Subcutaneous adipose tissue (tissue), 4 donors: ENCODE results near the gene ACSL1. TPM values are rescaled to one million over a fixed set of nuclear protein-coding genes. Genes with fewer than 3 reads are reported as not detected.

Experiments
- CTCF ChIP-seq: fragments of 450-650 bp; IDR thresholded peaks from one replicate; pipeline ENCODE4 v1.5.1; 2016; ENCODE audit warnings: low read depth, mild to moderate bottlenecking, control low read depth, antibody characterized with exemption, moderate library complexity
- total RNA-seq, 4 donors: library from RNA; depleted of rRNA; stranded (reverse); fragments of >200 nt; gene quantifications; one replicate each; pipeline ENCODE4 v1.1.0, GENCODE V29; 2016

Gene ACSL1
- 1,000 to 10,000 TPM in 2 of 4 donors, 100 to 1,000 TPM in 2; 656 to 1,818 (median 1,286) TPM for total RNA-seq

GRCh38 chr4:184825896-184826690 is at the start of gene ACSL1:
ACSL1 (minus strand) TSS chr4:184825968; CDS start chr4:184803514, 22,454 bp downstream.
- TF ChIP-seq CTCF, result no peak

GRCh38 chr4:184873054-184873453 is 47.3 kb upstream of the ACSL1 start:
- no peak for TF ChIP-seq CTCF

GRCh38 chr4:184870718-184871117 is 45.0 kb upstream of the ACSL1 start:
- TF ChIP-seq CTCF, result no peak

GRCh38 chr4:184868623-184869022 is 42.9 kb upstream of the ACSL1 start:
- no peak for TF ChIP-seq CTCF

GRCh38 chr4:184863916-184864315 is 38.1 kb upstream of the ACSL1 start:
- TF ChIP-seq CTCF, result no peak

- no peak for TF ChIP-seq CTCF
These were observed 35.3 kb upstream of the ACSL1 start for GRCh38 chr4:184861047-184861446.

- no peak for TF ChIP-seq CTCF
These were observed 34.4 kb upstream of the ACSL1 start for GRCh38 chr4:184860018-184860779.
